H9 (cell line): ENCODE results near the gene MRPL45. TPM values are rescaled to one million over a fixed set of nuclear protein-coding genes. Genes with fewer than 3 reads are reported as not detected.

ENCODE experiments used
- DNase-seq: peaks from one replicate; pipeline ENCODE4 v3.0.0-alpha.2; 2017
- H2AFZ ChIP-seq: one replicate; pipeline ENCODE4 v1.6.1; 2013; ENCODE audit warnings: mild to moderate bottlenecking, low read length, control low read depth, moderate library complexity
- H2AK5ac ChIP-seq: 2 replicates; pipeline ENCODE4 v1.6.1; 2013; ENCODE audit warnings: low read length, control low read depth, mixed read lengths; ENCODE audit not compliant: insufficient read length
- H2BK120ac ChIP-seq: one replicate; pipeline ENCODE4 v1.6.1; 2013; ENCODE audit warnings: low read depth, mild to moderate bottlenecking, low read length, control low read depth, inconsistent platforms; ENCODE audit not compliant: poor library complexity, severe bottlenecking
- H2BK12ac ChIP-seq: 2 replicates; pipeline ENCODE4 v1.6.1; 2013; ENCODE audit warnings: low read length, control low read depth, mixed read lengths, low read depth; ENCODE audit not compliant: insufficient read length
- H2BK15ac ChIP-seq: 2 replicates; pipeline ENCODE4 v1.6.1; 2013; ENCODE audit warnings: low read depth, low read length, control low read depth
- H2BK20ac ChIP-seq: one replicate; pipeline ENCODE4 v1.6.1; 2013; ENCODE audit warnings: low read depth, mild to moderate bottlenecking, low read length, control low read depth, inconsistent platforms; ENCODE audit not compliant: poor library complexity, severe bottlenecking
- H2BK5ac ChIP-seq: 2 replicates; pipeline ENCODE4 v1.6.1; 2013; ENCODE audit warnings: low read length, control low read depth, mixed read lengths; ENCODE audit not compliant: insufficient read length
- H3K14ac ChIP-seq: 2 replicates; pipeline ENCODE4 v1.6.1; 2013; ENCODE audit warnings: low read length, control low read depth; ENCODE audit not compliant: insufficient read depth
- H3K18ac ChIP-seq: 2 replicates; pipeline ENCODE4 v1.6.1; 2013; ENCODE audit warnings: low read depth, mild to moderate bottlenecking, mixed read lengths, low read length, control low read depth; ENCODE audit not compliant: insufficient read length
- H3K23ac ChIP-seq: 2 replicates; pipeline ENCODE4 v1.6.1; 2013; ENCODE audit warnings: low read length, control low read depth, mixed read lengths, low read depth; ENCODE audit not compliant: insufficient read length
- H3K23me2 ChIP-seq: 2 replicates; pipeline ENCODE4 v1.6.1; 2013; ENCODE audit warnings: low read depth, mild to moderate bottlenecking, mixed read lengths, low read length, control low read depth; ENCODE audit not compliant: insufficient read length, poor library complexity, severe bottlenecking
- H3K27ac ChIP-seq: 2 replicates; pipeline ENCODE4 v1.5.1; 2013; ENCODE audit warnings: low read length, control low read depth, mixed read lengths, low read depth; ENCODE audit not compliant: insufficient read length
- H3K27me3 ChIP-seq: 2 replicates; pipeline ENCODE4 v1.6.1; 2013; ENCODE audit warnings: low read length, control low read depth, inconsistent platforms; ENCODE audit not compliant: insufficient read depth
- H3K4ac ChIP-seq: 2 replicates; pipeline ENCODE4 v1.6.1; 2013; ENCODE audit warnings: low read depth, mild to moderate bottlenecking, control low read depth, inconsistent platforms, low read length, moderate library complexity
- H3K4me1 ChIP-seq: 2 replicates; pipeline ENCODE4 v1.6.1; 2013; ENCODE audit warnings: low read length, control low read depth, inconsistent platforms; ENCODE audit not compliant: insufficient read depth
- H3K4me2 ChIP-seq: 2 replicates; pipeline ENCODE4 v1.6.1; 2013; ENCODE audit warnings: low read length, control low read depth, mixed read lengths; ENCODE audit not compliant: insufficient read length, insufficient read depth
- H3K56ac ChIP-seq: 2 replicates; pipeline ENCODE4 v1.6.1; 2013; ENCODE audit warnings: low read depth, mild to moderate bottlenecking, mixed read lengths, low read length, control low read depth; ENCODE audit not compliant: insufficient read length
- H3K79me1 ChIP-seq: 2 replicates; pipeline ENCODE4 v1.6.1; 2013; ENCODE audit warnings: low read depth, mild to moderate bottlenecking, moderate library complexity, low read length, control low read depth, inconsistent platforms; ENCODE audit not compliant: insufficient read depth, poor library complexity, severe bottlenecking
- H3K79me2 ChIP-seq: 2 replicates; pipeline ENCODE4 v1.6.1; 2013; ENCODE audit warnings: low read length, control low read depth, inconsistent platforms; ENCODE audit not compliant: insufficient read depth
- H3K9ac ChIP-seq: 2 replicates; pipeline ENCODE4 v1.6.1; 2013; ENCODE audit warnings: low read length, control low read depth, mixed read lengths; ENCODE audit not compliant: insufficient read length; ENCODE audit errors: extremely low read depth
- H3K9me3 ChIP-seq: one replicate; pipeline ENCODE4 v1.6.1; 2013; ENCODE audit warnings: low read depth, low read length, inconsistent platforms; ENCODE audit not compliant: control insufficient read depth
- H3T11ph ChIP-seq: one replicate; pipeline ENCODE4 v1.6.1; 2013; ENCODE audit warnings: mild to moderate bottlenecking, low read length, control low read depth, inconsistent platforms
- H4K20me1 ChIP-seq: one replicate; pipeline ENCODE4 v1.6.1; 2013; ENCODE audit not compliant: control insufficient read depth, insufficient read length, insufficient read depth
- H4K5ac ChIP-seq: 2 replicates; pipeline ENCODE4 v1.6.1; 2013; ENCODE audit warnings: low read depth, mild to moderate bottlenecking, mixed read lengths, low read length, control low read depth; ENCODE audit not compliant: insufficient read length
- H4K8ac ChIP-seq: replicated peaks from 2 replicates; pipeline ENCODE4 v1.6.1; 2013; ENCODE audit warnings: low read length, control low read depth, mixed read lengths, low read depth; ENCODE audit not compliant: insufficient read length
- H4K91ac ChIP-seq: 2 replicates; pipeline ENCODE4 v1.6.1; 2013; ENCODE audit warnings: low read depth, mild to moderate bottlenecking, moderate library complexity, mixed read lengths, low read length, control low read depth; ENCODE audit not compliant: insufficient read length
- H3K27ac Mint-ChIP-seq, 3 experiments: 2 replicates in 2 of 3; 3 replicates in 1 of 3; pipeline ENCODE4 v1.8.0; 2020 to 2021; ENCODE audit warnings: mixed read lengths in 3 of 3, mild to moderate bottlenecking in 1 of 3, moderate library complexity in 1 of 3
- H3K27me3 Mint-ChIP-seq: 2 replicates; pipeline ENCODE4 v1.8.0; 2021; ENCODE audit warnings: low read depth, mild to moderate bottlenecking, moderate library complexity, mixed read lengths
- H3K36me3 Mint-ChIP-seq, 3 experiments: 2 replicates in 2 of 3; 3 replicates in 1 of 3; pipeline ENCODE4 v1.8.0; 2020 to 2021; ENCODE audit warnings: low read depth in 3 of 3, mixed read lengths in 3 of 3; ENCODE audit not compliant: insufficient read depth in 1 of 3
- H3K4me1 Mint-ChIP-seq, 2 experiments: 2 replicates each; pipeline ENCODE4 v1.8.0; 2020; ENCODE audit warnings: mixed read lengths in 2 of 2
- H3K4me3 Mint-ChIP-seq, 2 experiments: 2 replicates in 1 of 2; 3 replicates in 1 of 2; pipeline ENCODE4 v1.8.0; 2020 to 2021; ENCODE audit warnings: mild to moderate bottlenecking in 2 of 2, mixed read lengths in 2 of 2, moderate library complexity in 1 of 2
- H3K9me3 Mint-ChIP-seq, 2 experiments: 2 replicates in 1 of 2; 3 replicates in 1 of 2; pipeline ENCODE4 v1.8.0; 2020; ENCODE audit warnings: mild to moderate bottlenecking in 2 of 2, mixed read lengths in 2 of 2, moderate library complexity in 1 of 2
- CTCF ChIP-seq: fragments of 200-600 bp; sonication (generic); conservative IDR thresholded peaks from 3 replicates; pipeline ENCODE4 v1.8.0; 2021; ENCODE audit warnings: antibody characterized with exemption, mild to moderate bottlenecking
- WGBS: extraction: QIAGEN DNeasy Blood & Tissue Kit; methylation state at CpG from one replicate; pipeline ENCODE4 v1.1.7; 2013; ENCODE audit warnings: missing lambda C conversion rate, low lambda C conversion rate, mixed read lengths; ENCODE audit not compliant: insufficient read length; ENCODE audit errors: extremely low coverage; 5-methylcytosine and 5-hydroxymethylcytosine counted together
- total RNA-seq: library from RNA; stranded (reverse); gene quantifications from 2 replicates; pipeline ENCODE4 v1.2.1, GENCODE V29; 2021

Gene MRPL45
- total RNA-seq, 1 experiment from 2014 or later, result 59.9 TPM

- H2BK5ac ChIP-seq, result no peak overlapping the region
- no peak for DNase-seq
- no peaks in the 10 kb centered on the region for H3K79me1 ChIP-seq
- H2AK5ac ChIP-seq, result no peak overlapping the region
- no peak overlapping the region for H3K4me2 ChIP-seq
- no peak overlapping the region for H4K91ac ChIP-seq
- no peak overlapping the region for H3K27ac ChIP-seq
- H2BK120ac ChIP-seq, result no peak overlapping the region
- no peaks in the 10 kb centered on the region for H3K23me2 ChIP-seq
- H3K18ac ChIP-seq, result no peak overlapping the region
- peaks cover 18 to 26% of the 10 kb centered on the region in 2 experiments for H3K4me1 Mint-ChIP-seq
- peaks cover 5% of the 10 kb centered on the region; the same call in 1 of the 2 replicates for H3K4me1 ChIP-seq
- H3K56ac ChIP-seq, result no peak overlapping the region
- peaks cover 3 to 10% (median 9%) of the 10 kb centered on the region in 3 experiments; a peak in 4 of 7 replicates for H3K36me3 Mint-ChIP-seq
- H3K9me3 Mint-ChIP-seq, result no peaks in the 10 kb centered on the region
- H3K9me3 ChIP-seq, result no peaks in the 10 kb centered on the region
- no peaks in the 10 kb centered on the region for H3K27me3 Mint-ChIP-seq
- no peak overlapping the region for H3K4ac ChIP-seq
- no peak overlapping the region for H4K8ac ChIP-seq
- no peak overlapping the region for H3K9ac ChIP-seq
- no peak overlapping the region for H2BK15ac ChIP-seq
- TF ChIP-seq CTCF, result no peak
- H3K23ac ChIP-seq, result no peak overlapping the region
- H2BK20ac ChIP-seq, result no peak overlapping the region
- no CpG with 5 or more reads among the region's 5 CpGs for WGBS
- H4K5ac ChIP-seq, result no peak overlapping the region
- peak overlapping the region in 1 of 3 experiments; percentile 39; a peak in 2 of 7 replicates for H3K27ac Mint-ChIP-seq
- no peak overlapping the region for H3T11ph ChIP-seq
- H2BK12ac ChIP-seq, result no peak overlapping the region
- no peaks in the 10 kb centered on the region for H4K20me1 ChIP-seq
- no peak overlapping the region for H3K14ac ChIP-seq
- no peak overlapping the region for H3K4me3 Mint-ChIP-seq
- no peak overlapping the region for H2AFZ ChIP-seq
- no peaks in the 10 kb centered on the region for H3K27me3 ChIP-seq
- H3K79me2 ChIP-seq, result no peaks in the 10 kb centered on the region; the same call in 1 of the 2 replicates
Measured at GRCh38 chr17:38361694-38362465, 64.9 kb downstream of the MRPL45 start.
